Chondrocyte (in vitro differentiated cells): Measurements from ENCODE around the gene RBMS1. TPM values are rescaled to one million over a fixed set of nuclear protein-coding genes. Genes with fewer than 3 reads are reported as not detected.

Source experiments
- DNase-seq: peaks from one replicate; pipeline ENCODE4 v3.0.0; 2021; ENCODE audit warnings: mixed read lengths, low spot score
- H3K27ac Mint-ChIP-seq: one replicate; pipeline ENCODE4 v1.8.0; 2021; ENCODE audit warnings: mild to moderate bottlenecking, moderate library complexity, mixed read lengths; ENCODE audit not compliant: unreplicated experiment
- H3K27me3 Mint-ChIP-seq: 2 replicates; pipeline ENCODE4 v1.8.0; 2021; ENCODE audit warnings: low read depth, mixed read lengths
- H3K36me3 Mint-ChIP-seq: 2 replicates; pipeline ENCODE4 v1.8.0; 2021; ENCODE audit warnings: low read depth, mixed read lengths
- H3K4me1 Mint-ChIP-seq: 2 replicates; pipeline ENCODE4 v1.8.0; 2021; ENCODE audit warnings: low read depth, mild to moderate bottlenecking, mixed read lengths
- H3K4me3 Mint-ChIP-seq: one replicate; pipeline ENCODE4 v1.8.0; 2021; ENCODE audit warnings: mild to moderate bottlenecking, moderate library complexity, mixed read lengths; ENCODE audit not compliant: unreplicated experiment
- H3K9me3 Mint-ChIP-seq: 2 replicates; pipeline ENCODE4 v1.8.0; 2021; ENCODE audit warnings: low read depth, mixed read lengths
- CTCF ChIP-seq: fragments of 200-600 bp; sonication (generic); IDR thresholded peaks from 2 replicates; pipeline ENCODE4 v1.5.0; 2021; ENCODE audit warnings: antibody characterized with exemption, mild to moderate bottlenecking, moderate library complexity
- total RNA-seq: library from RNA; stranded (reverse); gene quantifications from 3 replicates; pipeline ENCODE4 v1.2.1, GENCODE V29; 2021

RBMS1 gene
- total RNA-seq, 1 donor from 2014 or later = 133 TPM

DNA sequence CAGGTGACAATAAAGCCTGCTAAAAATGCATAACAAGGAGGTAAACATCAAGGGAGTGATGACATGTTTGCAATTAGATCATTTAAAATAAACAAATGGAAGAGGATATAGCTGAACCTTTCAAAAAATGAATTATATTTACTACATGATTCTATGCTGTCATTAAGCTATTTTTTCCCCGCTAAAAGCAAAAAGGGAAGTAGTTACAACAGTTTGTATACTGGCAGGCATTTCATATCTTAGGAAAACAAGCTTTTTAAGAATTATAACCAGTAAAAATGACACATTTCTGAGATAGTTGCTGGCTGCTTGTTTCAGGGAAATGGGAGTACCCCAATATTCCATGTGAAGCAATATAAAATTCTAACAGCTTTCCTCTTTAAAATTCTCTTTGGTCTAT lies 204.5 kb downstream of the RBMS1 start:
- Mint-ChIP-seq H3K27me3 (no peaks in the 10 kb centered on the region), H3K9me3 (peaks cover 2% of the 10 kb centered on the region), H3K4me1 (peaks cover 77% of the 10 kb centered on the region), H3K36me3 (peaks cover 42% of the 10 kb centered on the region), H3K27ac (peak overlapping the region; percentile 99), H3K4me3 (no peak overlapping the region)
- DNase-seq = no peak
- TF ChIP-seq CTCF = no peak

DNA sequence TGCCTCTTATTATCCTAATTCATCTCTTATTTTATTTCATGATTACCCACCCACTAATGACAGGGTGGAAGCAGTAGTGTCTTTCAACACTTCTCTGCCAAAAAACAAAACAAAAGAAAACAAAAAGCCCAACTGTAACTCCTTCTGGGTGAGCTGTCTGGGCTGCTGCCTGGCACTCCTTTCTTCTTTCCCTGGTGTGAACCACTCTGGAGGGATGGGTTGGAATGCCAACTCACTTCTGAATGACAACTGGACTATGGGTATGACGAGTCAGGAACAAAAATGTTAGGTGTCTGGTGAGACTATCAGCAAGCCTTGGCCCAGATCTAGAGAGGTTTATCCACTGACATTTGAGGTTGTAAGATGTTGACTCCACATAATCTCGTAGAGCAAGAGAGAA lies 205.3 kb downstream of the RBMS1 start:
- H3K27me3 Mint-ChIP-seq = no peaks in the 10 kb centered on the region
- no peak overlapping the region for H3K4me3 Mint-ChIP-seq
- H3K36me3 Mint-ChIP-seq = peaks cover 44% of the 10 kb centered on the region
- H3K9me3 Mint-ChIP-seq = peaks cover 2% of the 10 kb centered on the region
- DNase-seq = no peak
- H3K27ac Mint-ChIP-seq = peak overlapping the region; percentile 99
- TF ChIP-seq CTCF = no peak
- peaks cover 70% of the 10 kb centered on the region for H3K4me1 Mint-ChIP-seq

DNA sequence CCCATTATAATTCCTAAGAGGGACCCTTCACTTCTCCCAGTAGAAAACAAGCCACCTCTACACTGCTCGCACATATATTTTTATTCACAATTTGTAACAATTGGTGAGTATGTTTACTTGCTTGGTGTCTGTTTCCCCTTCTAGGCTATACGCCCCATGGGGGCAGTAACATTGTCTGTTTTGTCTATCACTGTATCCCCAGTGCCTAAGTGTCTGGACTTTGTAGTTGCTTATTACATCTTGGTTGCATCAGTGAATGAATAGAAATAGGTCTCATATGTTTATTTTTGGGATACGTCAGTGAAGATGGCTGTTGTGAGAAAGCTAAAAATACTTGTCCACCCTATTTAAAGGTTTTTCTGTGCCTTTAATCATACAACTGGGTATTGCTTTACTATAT lies 206.1 kb downstream of the RBMS1 start:
- no peak for DNase-seq

GRCh38 chr2:160286551-160286950 lies 207.1 kb downstream of the RBMS1 start:
- no peak for TF ChIP-seq CTCF
- Mint-ChIP-seq H3K27ac (peak overlapping the region; percentile 99), H3K4me3 (no peak overlapping the region), H3K9me3 (peaks cover 2% of the 10 kb centered on the region), H3K4me1 (peaks cover 60% of the 10 kb centered on the region), H3K27me3 (no peaks in the 10 kb centered on the region), H3K36me3 (peaks cover 34% of the 10 kb centered on the region)
- no peak for DNase-seq

More for the DNA sequence above, 206.1 kb downstream of the RBMS1 start:
- Mint-ChIP-seq H3K4me1 (peaks cover 69% of the 10 kb centered on the region), H3K9me3 (peaks cover 2% of the 10 kb centered on the region), H3K36me3 (peaks cover 41% of the 10 kb centered on the region), H3K27ac (peak overlapping the region; percentile 99), H3K27me3 (no peaks in the 10 kb centered on the region), H3K4me3 (peak overlapping the region; percentile 38)
- peak; percentile 31 for TF ChIP-seq CTCF

- Mint-ChIP-seq H3K27ac (no peak overlapping the region), H3K4me3 (no peak overlapping the region), H3K27me3 (no peaks in the 10 kb centered on the region), H3K4me1 (peaks cover 50% of the 10 kb centered on the region), H3K36me3 (peaks cover 30% of the 10 kb centered on the region), H3K9me3 (no peaks in the 10 kb centered on the region)
- no peak for DNase-seq
- TF ChIP-seq CTCF = no peak
Measured at GRCh38 chr2:160283675-160284074, 209.9 kb downstream of the RBMS1 start.
